ENCODE data around the gene MPRIP.

Gene MPRIP

DNA sequence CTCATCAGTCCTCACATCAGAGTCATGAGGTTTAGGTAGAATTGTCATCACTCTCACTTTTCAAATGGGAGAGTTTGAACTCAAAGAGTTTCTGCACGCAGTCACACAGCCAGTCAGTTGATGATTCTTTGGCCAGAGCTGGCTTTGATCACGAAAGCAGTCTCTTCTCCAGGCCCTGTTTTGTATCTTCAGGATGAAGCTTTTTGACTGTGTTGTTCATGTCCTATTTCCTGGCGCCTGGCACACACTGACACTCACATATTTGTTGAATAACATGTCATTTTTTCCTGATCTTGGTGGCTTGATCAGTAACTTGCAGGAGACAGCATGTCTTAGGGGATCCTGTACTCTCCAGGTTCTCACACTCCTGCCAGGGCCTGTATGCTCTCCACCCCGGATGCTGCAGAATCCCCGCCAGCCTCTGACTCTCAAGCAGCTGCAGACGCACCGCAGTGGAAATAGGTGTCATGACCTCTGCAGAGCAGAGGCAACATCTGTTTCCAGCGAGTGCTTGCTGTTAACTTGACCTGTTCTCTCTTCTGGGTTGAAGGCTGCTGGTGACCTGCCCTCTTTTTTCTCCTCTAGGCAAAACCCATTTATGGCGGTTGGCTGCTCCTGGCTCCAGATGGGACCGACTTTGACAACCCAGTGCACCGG, 33.0 kb downstream of the MPRIP start:
- TF ChIP-seq, protein P1, sequence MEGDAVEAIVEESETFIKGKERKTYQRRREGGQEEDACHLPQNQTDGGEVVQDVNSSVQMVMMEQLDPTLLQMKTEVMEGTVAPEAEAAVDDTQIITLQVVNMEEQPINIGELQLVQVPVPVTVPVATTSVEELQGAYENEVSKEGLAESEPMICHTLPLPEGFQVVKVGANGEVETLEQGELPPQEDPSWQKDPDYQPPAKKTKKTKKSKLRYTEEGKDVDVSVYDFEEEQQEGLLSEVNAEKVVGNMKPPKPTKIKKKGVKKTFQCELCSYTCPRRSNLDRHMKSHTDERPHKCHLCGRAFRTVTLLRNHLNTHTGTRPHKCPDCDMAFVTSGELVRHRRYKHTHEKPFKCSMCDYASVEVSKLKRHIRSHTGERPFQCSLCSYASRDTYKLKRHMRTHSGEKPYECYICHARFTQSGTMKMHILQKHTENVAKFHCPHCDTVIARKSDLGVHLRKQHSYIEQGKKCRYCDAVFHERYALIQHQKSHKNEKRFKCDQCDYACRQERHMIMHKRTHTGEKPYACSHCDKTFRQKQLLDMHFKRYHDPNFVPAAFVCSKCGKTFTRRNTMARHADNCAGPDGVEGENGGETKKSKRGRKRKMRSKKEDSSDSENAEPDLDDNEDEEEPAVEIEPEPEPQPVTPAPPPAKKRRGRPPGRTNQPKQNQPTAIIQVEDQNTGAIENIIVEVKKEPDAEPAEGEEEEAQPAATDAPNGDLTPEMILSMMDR (conservative IDR thresholded peaks at IDR 0.05) = no peak
- H3K27ac ChIP-seq = no peak overlapping the region

DNA sequence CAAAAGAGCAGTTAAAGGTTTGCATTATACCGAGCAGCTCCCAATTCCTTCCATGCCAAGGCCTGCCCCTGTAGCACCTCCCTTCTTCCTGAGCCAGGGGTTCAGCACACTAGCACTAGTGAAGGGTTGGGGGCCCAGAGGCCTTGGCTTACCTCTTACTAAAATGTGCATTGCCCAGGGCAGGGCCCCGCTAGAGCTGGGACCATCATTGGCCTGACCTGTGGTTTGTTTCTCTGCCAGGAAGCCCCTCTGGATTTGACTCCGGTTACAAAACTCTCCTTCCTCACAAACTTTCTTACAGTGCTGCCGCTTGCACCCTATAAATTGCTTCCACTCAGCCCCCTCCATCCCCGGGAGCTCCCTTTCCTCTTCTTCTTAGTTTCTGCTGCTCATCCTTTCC, 33.8 kb downstream of the MPRIP start:
- H3K27ac ChIP-seq = no peak overlapping the region
- TF ChIP-seq, protein P1 (conservative IDR thresholded peaks at IDR 0.05) = no peak

DNA sequence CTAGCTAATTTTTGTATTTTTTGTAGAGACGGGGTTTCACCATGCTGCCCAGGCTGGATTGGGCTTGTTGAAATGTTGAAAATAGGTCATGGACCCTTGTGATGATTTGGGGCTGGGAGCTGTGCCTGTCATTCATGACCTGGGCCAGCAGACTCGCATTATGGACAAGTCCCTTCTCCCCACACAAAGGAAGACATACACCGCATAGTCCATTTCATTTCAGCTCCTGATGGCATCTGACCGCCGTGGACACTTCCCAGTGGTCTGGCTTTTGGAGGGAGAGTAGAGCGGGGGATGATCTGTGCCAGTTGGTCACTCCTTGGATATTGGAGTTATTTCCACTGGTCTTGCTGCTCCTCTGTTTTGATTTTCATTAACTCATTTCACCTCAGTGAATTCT, 34.8 kb downstream of the MPRIP start:
- TF ChIP-seq, protein P1 (conservative IDR thresholded peaks at IDR 0.05) = no peak
- peak overlapping the region; percentile 81 for H3K27ac ChIP-seq

DNA sequence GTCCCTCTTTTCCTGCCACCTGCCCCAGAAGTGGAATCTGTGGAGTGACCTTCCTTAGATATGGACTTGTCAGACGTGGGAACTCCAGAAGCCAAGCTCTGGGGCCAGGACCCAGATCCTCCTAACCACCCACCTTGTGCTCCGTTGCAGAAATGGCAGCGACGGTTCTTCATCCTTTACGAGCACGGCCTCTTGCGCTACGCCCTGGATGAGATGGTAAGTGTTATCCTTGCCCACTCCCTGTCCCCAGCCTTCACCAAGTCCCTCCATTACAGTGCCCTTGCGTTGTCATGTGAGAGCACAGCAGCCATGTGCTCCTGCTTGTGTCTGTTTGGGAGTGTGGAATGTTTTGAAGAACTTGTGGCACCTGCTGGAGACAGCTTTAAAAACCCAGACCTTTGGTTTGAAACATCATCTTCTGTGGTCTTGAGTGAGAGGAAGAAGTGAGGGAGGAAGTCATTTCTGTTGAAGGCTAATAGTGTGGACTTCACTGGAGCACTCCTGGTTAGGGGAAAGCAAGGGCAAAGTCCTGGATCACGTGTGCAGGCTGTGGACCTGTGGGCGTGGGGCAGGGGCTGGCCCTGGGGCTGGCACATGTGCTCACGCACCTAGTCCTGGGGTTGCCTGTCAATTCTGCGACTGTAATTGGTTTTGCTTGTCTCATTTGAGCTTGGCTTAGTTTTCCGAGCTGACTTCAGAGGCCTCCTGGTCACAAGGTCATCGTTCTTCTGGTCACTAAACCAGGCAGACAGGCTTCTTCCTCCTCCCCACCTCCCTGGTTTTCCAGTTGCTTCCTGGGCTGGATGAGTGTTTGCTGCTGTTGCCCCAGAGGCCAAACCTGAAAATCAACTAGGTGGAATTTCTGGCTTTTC, 35.8 kb downstream of the MPRIP start:
- peak overlapping the region; percentile 81 for H3K27ac ChIP-seq

DNA sequence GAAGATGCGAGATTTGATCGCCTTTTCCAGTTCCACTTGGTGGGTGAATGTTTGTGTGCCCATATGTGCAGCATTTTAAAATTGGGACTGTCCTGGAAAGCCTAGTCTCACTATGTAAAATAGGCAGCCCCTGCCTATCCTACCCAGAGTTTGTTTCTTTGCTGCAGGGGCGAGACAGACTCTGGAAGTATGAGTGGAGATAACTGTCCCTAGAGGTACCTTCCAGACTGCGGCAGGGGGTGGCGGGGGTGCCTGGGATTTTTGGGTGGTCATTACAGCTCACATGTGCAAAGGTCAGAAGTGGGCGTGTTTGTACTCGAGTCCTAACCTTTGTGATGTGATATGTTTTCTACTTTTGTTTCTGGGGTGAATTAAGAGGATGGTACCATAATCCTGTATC, 36.6 kb downstream of the MPRIP start:
- peak overlapping the region; percentile 81 for H3K27ac ChIP-seq
- TF ChIP-seq, protein P1 (conservative IDR thresholded peaks at IDR 0.05) = no peak

More for the DNA sequence above, 35.8 kb downstream of the MPRIP start:
- TF ChIP-seq, protein P1 (conservative IDR thresholded peaks at IDR 0.05) = no peak

DNA sequence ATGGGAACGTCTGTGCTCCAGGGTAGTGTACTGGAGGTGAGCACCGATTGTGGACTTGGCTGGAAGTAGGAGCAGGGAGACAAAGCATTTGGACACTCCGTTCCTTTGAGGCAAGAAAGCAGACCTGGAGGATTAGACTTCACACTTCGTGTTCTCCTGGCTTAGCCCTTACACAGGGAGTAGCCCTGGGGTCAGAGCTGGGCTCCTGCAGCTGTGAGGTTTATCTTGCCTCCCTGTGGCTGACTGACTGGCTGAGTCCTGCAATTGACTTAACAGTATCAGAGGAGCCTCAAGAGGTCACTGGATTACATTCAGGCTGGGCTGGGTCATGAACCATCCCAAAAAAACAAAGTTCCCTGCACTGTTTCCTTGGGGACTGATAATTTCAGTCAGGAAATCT, 37.1 kb downstream of the MPRIP start:
- H3K27ac ChIP-seq = peak overlapping the region; percentile 81

DNA sequence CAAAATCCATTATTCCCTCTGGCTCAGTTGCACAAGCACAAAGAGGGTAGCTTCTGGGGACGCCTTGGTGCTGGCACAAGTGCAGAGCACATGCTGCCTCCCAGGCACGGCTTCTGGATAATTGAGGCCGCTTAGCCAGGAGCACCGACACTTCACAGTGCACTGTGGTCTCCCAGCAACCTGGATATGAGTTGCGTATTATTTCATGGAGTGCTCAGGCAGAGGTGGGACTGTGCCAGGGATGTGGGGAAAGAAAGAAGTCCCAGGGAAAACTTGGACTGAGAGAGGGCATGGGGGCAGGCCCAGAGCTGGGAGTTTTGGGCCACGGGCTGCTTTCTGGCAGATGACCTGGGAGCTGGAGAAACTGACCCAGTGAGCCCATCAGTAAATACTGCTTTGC, 37.5 kb downstream of the MPRIP start:
- peak overlapping the region; percentile 81 for H3K27ac ChIP-seq
- TF ChIP-seq, protein P1 (conservative IDR thresholded peaks at IDR 0.05) = no peak

More for the DNA sequence above, 37.1 kb downstream of the MPRIP start:
- TF ChIP-seq, protein P1 (conservative IDR thresholded peaks at IDR 0.05) = no peak
